NCI-H2107 treated with DMSO at 0.1 percent for 48 hours (cell line): ENCODE results near the gene PTPRB.

Source experiments
- DNase-seq: peaks from one replicate; lab custom pipeline; 2025; ENCODE audit not compliant: unreplicated experiment; lab: John Stamatoyannopoulos, UW

PTPRB gene

DNA sequence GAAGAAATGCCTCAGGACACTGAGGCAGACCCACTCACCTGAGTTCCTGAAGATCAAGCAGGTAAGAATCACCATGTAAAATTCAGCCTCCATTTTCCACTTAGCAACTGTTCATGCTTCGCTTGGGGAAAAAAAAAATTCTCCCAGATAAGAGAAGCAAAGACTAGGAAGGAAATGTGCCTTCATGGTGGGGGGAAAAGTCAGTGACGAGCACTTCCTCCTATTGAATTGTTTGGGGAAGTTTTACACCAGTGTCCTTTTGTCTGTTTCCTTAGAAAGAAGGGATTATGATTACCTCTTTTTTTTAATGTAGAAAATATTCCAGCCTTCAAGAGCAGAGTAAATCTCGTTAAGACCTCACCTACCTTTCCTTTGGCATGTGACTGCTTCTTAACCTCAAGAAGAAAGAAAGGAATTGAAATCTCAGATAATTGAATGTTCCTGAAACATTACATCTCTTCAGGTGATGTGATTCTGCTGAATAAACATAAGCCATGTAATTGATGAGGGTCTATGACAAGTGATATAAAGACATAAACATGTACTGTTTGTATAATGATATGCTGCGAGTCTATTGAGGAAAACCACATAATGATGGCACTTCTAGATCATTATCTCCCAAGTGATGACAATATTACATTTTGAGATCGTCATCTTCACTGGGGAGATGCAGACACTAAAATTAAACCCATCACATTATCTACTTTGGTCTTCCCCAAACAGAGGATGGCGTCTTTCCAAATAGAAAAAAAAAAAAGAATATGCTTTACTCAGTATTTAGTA lies at the start of gene PTPRB:
Gene PTPRB (minus strand): TSS at position 127 of the 783 bp plus-strand sequence. CDS start 34 bp downstream, at position 93.
- no peak for DNase-seq

DNA sequence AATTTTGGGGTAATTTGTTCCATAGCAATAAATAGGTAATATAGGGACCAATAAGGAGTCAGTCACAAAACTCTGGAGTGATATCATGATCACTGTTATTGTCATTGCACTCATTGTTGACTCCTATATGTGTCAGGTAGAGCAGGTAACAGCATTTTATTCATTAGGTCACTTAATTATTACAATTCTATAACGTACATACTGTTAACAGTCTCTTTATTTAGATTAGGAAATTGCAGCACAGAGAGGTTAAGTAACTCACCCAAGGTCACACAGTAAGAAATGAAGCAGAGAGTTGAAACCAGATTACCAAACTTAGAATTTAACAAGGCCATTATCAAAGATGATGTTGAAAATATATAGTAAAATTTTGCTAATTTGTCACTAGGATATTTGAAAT lies 49.7 kb upstream of the PTPRB start:
- no peak for DNase-seq

DNA sequence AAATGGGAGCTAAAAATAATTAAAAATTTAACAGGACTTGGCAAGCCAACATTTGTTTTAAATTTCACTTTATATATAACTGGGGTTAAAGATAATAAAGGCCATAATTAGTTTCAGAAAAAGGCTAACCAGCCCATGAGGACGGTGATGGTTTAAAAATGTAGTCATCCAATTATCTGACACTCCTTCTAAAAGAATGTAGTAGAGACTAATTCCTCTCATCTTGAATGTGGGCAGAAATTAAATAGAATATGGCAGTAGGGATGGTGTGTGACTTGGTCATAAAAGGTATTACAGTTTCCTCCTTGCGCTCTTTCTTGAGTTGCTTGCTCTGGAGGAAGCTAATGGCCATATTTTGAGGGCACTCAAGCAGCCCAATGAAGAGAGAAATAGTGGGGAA lies 49.1 kb upstream of the PTPRB start:
- no peak for DNase-seq

DNA sequence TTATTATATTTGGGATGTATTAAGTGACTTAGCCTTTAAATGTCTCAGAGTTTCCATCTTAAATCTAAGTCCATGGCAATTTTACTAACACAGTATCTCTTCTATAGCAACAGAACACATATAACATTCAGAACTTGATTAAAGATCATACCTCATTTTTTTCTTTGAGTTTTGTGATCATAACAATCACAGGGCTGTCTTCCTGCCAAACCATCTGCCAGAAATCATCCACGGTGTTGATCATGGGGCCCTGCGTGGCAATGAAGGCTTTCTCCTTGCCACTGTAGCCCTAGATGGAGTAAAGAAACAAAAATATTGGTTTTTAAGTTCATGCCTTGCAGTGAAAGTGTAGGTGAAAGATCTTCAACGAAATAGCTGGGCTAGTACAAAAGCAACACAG lies 46.7 kb upstream of the PTPRB start:
- no peak for DNase-seq

DNA sequence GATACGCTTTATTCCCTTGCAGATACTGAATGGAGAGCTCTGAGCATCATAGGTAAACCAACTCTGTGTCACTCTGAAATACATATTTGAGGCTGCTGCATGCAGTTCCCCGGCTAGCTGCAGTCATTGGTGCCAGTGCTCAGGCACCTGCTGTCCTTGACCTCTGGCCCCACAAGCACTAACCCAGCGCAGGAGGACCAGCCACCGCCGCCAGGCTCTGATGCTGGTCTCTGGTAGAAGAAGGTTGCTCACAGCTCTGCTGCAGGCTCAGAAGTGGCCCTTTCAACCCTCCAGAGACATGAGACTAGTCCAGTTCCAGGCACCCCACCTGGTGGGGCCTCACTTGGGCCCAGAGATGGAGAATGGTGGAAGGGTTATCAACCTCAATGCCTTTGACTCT lies 34.5 kb upstream of the PTPRB start:
- no peak for DNase-seq

- DNase-seq, result no peak
Observed at GRCh38 chr12:70670948-70671347, 33.7 kb upstream of the PTPRB start.

DNA sequence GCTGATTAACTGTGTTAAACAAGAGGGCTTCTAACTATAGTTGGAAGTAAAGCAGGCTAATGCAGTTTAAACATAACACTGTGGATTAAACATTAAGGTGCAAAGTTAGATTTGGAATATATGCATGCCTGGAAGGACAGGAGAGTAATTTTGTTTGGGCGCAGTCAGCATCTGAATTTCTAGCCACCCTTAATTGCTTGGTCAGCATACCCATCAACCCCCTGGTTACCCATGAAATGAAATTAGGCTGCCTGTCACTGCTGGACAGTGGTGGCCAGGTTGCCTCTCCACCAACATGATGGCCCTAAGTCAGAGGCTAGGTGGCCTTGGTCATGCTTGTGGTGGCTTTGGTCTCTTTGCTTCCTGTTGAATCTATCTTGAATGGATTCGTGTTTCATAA lies 30.0 kb upstream of the PTPRB start:
- DNase-seq, result no peak

DNA sequence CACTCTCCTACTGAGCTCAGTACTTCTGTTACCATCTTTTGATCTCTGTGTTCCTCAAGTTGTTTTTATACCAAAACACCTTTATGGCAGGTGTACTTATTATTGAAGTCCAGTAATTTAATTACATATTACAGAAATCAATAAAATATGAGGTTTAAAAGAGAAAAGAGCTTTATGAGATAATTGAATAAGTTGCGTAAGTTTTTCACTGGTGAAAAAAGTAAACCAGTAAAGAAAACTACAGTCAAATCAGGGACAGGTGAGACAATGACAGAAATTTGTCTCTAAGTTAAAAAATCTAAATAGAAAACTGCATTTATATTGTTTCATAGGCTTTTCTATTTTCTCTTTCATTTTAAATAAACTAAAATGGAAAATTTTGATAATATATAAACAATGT lies 29.1 kb upstream of the PTPRB start:
- DNase-seq, result no peak

DNA sequence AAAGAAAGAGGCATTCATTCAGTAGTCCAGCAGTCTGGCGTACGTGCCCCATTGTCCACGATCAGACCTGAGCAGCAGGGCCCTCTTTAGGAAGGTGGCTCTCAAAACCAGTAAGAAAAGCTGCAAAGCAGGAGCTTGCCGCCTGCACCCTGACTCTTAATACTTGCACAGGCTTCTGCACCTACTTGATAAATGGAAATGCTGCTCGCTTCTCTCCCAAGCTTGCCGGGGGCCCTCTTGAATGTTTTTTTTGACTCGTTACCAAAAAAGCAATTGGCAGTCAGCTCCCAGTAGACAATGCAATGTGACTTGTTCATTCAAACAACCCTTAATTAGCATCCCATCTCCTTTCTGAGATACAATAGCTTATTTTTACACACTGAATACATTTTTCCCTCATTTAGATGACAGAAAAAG lies 27.2 kb upstream of the PTPRB start:
- DNase-seq, result no peak

GRCh38 chr12:70663838-70664237 lies 26.6 kb upstream of the PTPRB start:
- no peak for DNase-seq

- DNase-seq, result no peak
Observed at GRCh38 chr12:70661466-70662161, 24.4 kb upstream of the PTPRB start.

DNA sequence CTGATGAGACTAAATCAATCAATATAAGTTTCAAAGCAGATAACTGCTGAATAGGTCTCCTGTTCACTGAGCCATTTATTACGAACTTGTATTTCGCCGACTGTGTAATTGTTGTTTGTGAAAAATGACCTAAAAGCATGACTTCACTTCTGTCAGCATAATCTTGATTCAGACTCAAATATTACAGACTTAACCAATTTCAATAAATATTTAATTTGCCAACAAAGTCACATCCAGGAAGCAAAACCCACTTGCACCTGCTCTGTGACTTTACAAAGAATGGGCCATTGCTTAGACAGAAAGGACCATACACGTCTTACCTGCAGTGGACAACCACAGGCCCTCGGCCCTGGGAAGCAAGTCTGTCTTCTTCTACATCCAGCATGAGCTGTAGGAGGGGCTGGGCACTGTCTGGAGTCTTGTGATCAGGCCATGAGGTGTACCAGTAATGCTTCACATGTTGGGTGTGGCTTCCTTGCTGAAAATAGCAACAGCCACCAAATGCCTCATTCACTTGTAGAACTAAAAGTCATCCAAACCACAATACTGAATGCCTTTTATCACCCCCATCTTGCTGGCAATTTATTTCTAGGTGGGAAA lies 23.5 kb upstream of the PTPRB start:
- DNase-seq, result no peak

DNA sequence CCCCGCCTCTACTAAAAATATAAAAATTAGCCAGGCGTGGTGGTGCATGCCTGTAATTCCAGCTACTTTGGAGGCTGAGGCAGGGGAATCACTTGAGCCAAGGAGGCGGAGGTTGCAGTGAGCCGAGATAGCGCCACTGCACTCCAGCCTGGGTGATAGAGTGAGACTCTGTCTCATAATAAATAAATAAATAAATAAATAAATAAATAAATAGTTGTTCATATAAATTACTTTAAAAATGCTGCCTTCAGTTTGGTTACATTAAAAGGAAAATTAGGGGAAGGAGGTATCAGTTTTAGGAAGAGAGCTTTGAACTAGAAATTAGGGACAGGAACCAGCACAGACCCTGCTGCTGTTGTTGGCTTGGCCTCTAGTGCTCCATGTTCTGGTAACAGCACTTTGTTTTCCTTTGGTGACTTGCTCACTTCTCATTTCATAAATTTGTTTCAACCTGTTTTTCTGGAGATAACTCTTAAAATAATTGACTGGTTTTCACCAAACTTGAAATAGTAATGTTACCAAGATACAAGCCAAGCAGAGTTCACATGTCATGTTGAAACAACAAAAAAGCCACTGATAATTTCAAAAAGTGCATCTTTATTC lies 22.9 kb upstream of the PTPRB start:
- DNase-seq, result no peak

GRCh38 chr12:70659077-70659606 lies 21.9 kb upstream of the PTPRB start:
- no peak for DNase-seq

- DNase-seq, result no peak
Observed at GRCh38 chr12:70657616-70658286, 20.5 kb upstream of the PTPRB start.

GRCh38 chr12:70652451-70652850 lies 15.2 kb upstream of the PTPRB start:
- DNase-seq, result no peak

DNA sequence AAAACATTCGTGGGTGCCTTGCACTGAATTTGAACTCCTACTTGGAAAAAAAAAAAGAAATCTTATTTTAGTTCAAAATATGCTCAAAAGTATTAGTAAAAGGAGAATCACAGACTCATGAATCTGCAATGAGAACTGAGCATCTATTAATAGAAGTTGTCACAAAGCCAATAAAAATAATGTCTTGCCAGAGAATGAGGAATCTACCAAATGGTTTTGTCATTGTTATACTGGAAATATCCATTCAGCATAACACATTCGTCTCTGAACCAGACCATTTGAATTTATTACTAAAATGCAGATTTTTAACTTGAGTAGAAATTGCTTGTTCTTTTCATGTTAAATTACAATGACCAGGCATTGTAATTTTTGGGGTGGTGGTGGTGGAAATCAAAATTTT lies 11.6 kb upstream of the PTPRB start:
- DNase-seq, result no peak

GRCh38 chr12:70648191-70648590 lies 11.0 kb upstream of the PTPRB start:
- no peak for DNase-seq

GRCh38 chr12:70646850-70647249 lies 9.6 kb upstream of the PTPRB start:
- no peak for DNase-seq

GRCh38 chr12:70645494-70646317 lies 8.5 kb upstream of the PTPRB start:
- DNase-seq, result no peak
